Thyroid gland (tissue), 4 donors: ENCODE results near the gene CYFIP1.

Experiments used
- CTCF ChIP-seq, 6 experiments: fragments of 200-600 bp in 3 of 6; fragments of 450-650 bp in 3 of 6; sonication (generic) in 3 of 6; IDR thresholded peaks; one replicate each; pipeline ENCODE4 v1.5.1; 2016 to 2019; ENCODE audit warnings: antibody characterized with exemption in 6 of 6, mild to moderate bottlenecking in 2 of 6, inconsistent platforms in 1 of 6, moderate library complexity in 1 of 6
- POLR2A ChIP-seq, 2 donors: fragments of 450-650 bp; IDR thresholded peaks; one replicate each; pipeline ENCODE4 v1.6.1; 2017; ENCODE audit warnings: antibody characterized with exemption in 2 of 2, mild to moderate bottlenecking in 2 of 2, moderate library complexity in 1 of 2

- TF ChIP-seq CTCF (IDR thresholded peaks at IDR 0.05) = no peak
- TF ChIP-seq POLR2A (IDR thresholded peaks at IDR 0.05) = no peak
Observed at GRCh38 chr15:22925875-22926274, 54.3 kb downstream of the CYFIP1 start.
